GM21786 (cell line): ENCODE data around the gene GRK3.
"Not testable (repeated sequence)": the region's sequence is repeated elsewhere in the genome, so short reads cannot be mapped to it uniquely, and the experiment has no call there.

Source experiments
- ATAC-seq: cut with Tn5 transposase; IDR thresholded peaks from one replicate; pipeline ENCODE4 v1.9.1; 2021; ENCODE audit not compliant: unreplicated experiment

The GRK3 gene

GRCh38 chr22:25548866-25549464 lies 15.5 kb upstream of the GRK3 start:
- ATAC-seq: no peak

GRCh38 chr22:25551396-25551795 lies 13.1 kb upstream of the GRK3 start:
- ATAC-seq: no peak

- ATAC-seq: not testable (repeated sequence)
Measured at GRCh38 chr22:25552405-25552804, 12.1 kb upstream of the GRK3 start.

- ATAC-seq: no peak
Measured at GRCh38 chr22:25553131-25553530, 11.3 kb upstream of the GRK3 start.

- ATAC-seq: no peak
Measured at GRCh38 chr22:25554238-25554671, 10.2 kb upstream of the GRK3 start.

- ATAC-seq: no peak
Measured at GRCh38 chr22:25554689-25555088, 9.8 kb upstream of the GRK3 start.

- ATAC-seq: no peak
Measured at GRCh38 chr22:25555586-25555985, 8.9 kb upstream of the GRK3 start.

- no peak for ATAC-seq
Measured at GRCh38 chr22:25557218-25557617, 7.3 kb upstream of the GRK3 start.

- no peak for ATAC-seq
Measured at GRCh38 chr22:25558341-25558740, 6.1 kb upstream of the GRK3 start.

GRCh38 chr22:25559910-25560309 lies 4.6 kb upstream of the GRK3 start:
- ATAC-seq: not testable (repeated sequence)

GRCh38 chr22:25561182-25561581 lies 3.3 kb upstream of the GRK3 start:
- not testable (repeated sequence) for ATAC-seq

- ATAC-seq: not testable (repeated sequence)
Measured at GRCh38 chr22:25561927-25562326, 2.5 kb upstream of the GRK3 start.

GRCh38 chr22:25562966-25563760 lies 1.3 kb upstream of the GRK3 start:
- ATAC-seq: not testable (repeated sequence)

GRCh38 chr22:25563761-25564319 lies 635 bp upstream of the GRK3 start:
- ATAC-seq: no peak

- ATAC-seq: no peak
Measured at GRCh38 chr22:25564979-25565677, 653 bp downstream of the GRK3 start.

- no peak for ATAC-seq
Measured at GRCh38 chr22:25566186-25566897, 1.9 kb downstream of the GRK3 start.

GRCh38 chr22:25566898-25567235 lies 2.4 kb downstream of the GRK3 start:
- ATAC-seq: no peak

- ATAC-seq: no peak
Measured at GRCh38 chr22:25567251-25567675, 2.8 kb downstream of the GRK3 start.

- ATAC-seq: not testable (repeated sequence)
Measured at GRCh38 chr22:25568066-25568465, 3.6 kb downstream of the GRK3 start.

- no peak for ATAC-seq
Measured at GRCh38 chr22:25569361-25569760, 4.9 kb downstream of the GRK3 start.

GRCh38 chr22:25569983-25570382 lies 5.5 kb downstream of the GRK3 start:
- no peak for ATAC-seq
